CD4-positive, alpha-beta T cell treated with Interleukin-15 for 4 hours (primary cell): Measurements from ENCODE around the gene OLFML2B.
"Not testable (repeated sequence)": the region's sequence is repeated elsewhere in the genome, so short reads cannot be mapped to it uniquely, and the experiment has no call there.

ENCODE experiments used
- DNase-seq: peaks from one replicate; pipeline ENCODE4 v3.0.0-alpha.2; 2020; ENCODE audit warnings: low spot score

Gene OLFML2B

GRCh38 chr1:162023547-162024501 lies at the start of gene OLFML2B:
Gene OLFML2B, minus strand, starts transcription at chr1:162023869. Its CDS starts 439 bp downstream, at chr1:162023430.
- peak; percentile 18 for DNase-seq

- DNase-seq: no peak
Observed at GRCh38 chr1:162072740-162073139, 49.1 kb upstream of the OLFML2B start.

GRCh38 chr1:162070825-162071224 lies 47.2 kb upstream of the OLFML2B start:
- DNase-seq: no peak

- DNase-seq: no peak
Observed at GRCh38 chr1:162070094-162070748, 46.6 kb upstream of the OLFML2B start.

GRCh38 chr1:162069334-162070093 lies 45.8 kb upstream of the OLFML2B start, which contains the start of gene NOS1AP:
Gene NOS1AP, plus strand, starts transcription at chr1:162069691. Its CDS starts 487 bp downstream, at chr1:162070178.
- DNase-seq: peak; percentile 62

- no peak for DNase-seq
Observed at GRCh38 chr1:162068301-162068700, 44.6 kb upstream of the OLFML2B start.

- DNase-seq: no peak
Observed at GRCh38 chr1:162067466-162067865, 43.8 kb upstream of the OLFML2B start.

- DNase-seq: not testable (repeated sequence)
Observed at GRCh38 chr1:162066836-162067235, 43.2 kb upstream of the OLFML2B start.

GRCh38 chr1:162065016-162065415 lies 41.3 kb upstream of the OLFML2B start:
- DNase-seq: no peak

- DNase-seq: no peak
Observed at GRCh38 chr1:162062542-162063015, 38.9 kb upstream of the OLFML2B start.

GRCh38 chr1:162060314-162060713 lies 36.6 kb upstream of the OLFML2B start:
- DNase-seq: no peak

- no peak for DNase-seq
Observed at GRCh38 chr1:162059721-162060120, 36.1 kb upstream of the OLFML2B start.

GRCh38 chr1:162056579-162056978 lies 32.9 kb upstream of the OLFML2B start:
- no peak for DNase-seq

GRCh38 chr1:162056043-162056442 lies 32.4 kb upstream of the OLFML2B start:
- peak; percentile 40 for DNase-seq

- DNase-seq: no peak
Observed at GRCh38 chr1:162055062-162055461, 31.4 kb upstream of the OLFML2B start.

GRCh38 chr1:162053949-162054348 lies 30.3 kb upstream of the OLFML2B start:
- not testable (repeated sequence) for DNase-seq

GRCh38 chr1:162046921-162047320 lies 23.3 kb upstream of the OLFML2B start:
- DNase-seq: no peak

- no peak for DNase-seq
Observed at GRCh38 chr1:162042361-162042760, 18.7 kb upstream of the OLFML2B start.

- DNase-seq: no peak
Observed at GRCh38 chr1:162040657-162041056, 17.0 kb upstream of the OLFML2B start.

- no peak for DNase-seq
Observed at GRCh38 chr1:162040001-162040400, 16.3 kb upstream of the OLFML2B start.

GRCh38 chr1:162038624-162039023 lies 15.0 kb upstream of the OLFML2B start:
- DNase-seq: no peak

GRCh38 chr1:162036163-162036562 lies 12.5 kb upstream of the OLFML2B start:
- no peak for DNase-seq
